UCSD-AML1 (cell line): ENCODE data around the gene PIP5KL1.

Experiments
- DNase-seq: peaks from one replicate; lab custom pipeline; 2025; ENCODE audit not compliant: unreplicated experiment; lab: John Stamatoyannopoulos, UW

PIP5KL1 gene

GRCh38 chr9:127950513-127951289, 20.1 kb upstream of the PIP5KL1 start:
- no peak for DNase-seq

- DNase-seq: no peak
Observed at GRCh38 chr9:127949827-127950512, 19.4 kb upstream of the PIP5KL1 start.

DNA sequence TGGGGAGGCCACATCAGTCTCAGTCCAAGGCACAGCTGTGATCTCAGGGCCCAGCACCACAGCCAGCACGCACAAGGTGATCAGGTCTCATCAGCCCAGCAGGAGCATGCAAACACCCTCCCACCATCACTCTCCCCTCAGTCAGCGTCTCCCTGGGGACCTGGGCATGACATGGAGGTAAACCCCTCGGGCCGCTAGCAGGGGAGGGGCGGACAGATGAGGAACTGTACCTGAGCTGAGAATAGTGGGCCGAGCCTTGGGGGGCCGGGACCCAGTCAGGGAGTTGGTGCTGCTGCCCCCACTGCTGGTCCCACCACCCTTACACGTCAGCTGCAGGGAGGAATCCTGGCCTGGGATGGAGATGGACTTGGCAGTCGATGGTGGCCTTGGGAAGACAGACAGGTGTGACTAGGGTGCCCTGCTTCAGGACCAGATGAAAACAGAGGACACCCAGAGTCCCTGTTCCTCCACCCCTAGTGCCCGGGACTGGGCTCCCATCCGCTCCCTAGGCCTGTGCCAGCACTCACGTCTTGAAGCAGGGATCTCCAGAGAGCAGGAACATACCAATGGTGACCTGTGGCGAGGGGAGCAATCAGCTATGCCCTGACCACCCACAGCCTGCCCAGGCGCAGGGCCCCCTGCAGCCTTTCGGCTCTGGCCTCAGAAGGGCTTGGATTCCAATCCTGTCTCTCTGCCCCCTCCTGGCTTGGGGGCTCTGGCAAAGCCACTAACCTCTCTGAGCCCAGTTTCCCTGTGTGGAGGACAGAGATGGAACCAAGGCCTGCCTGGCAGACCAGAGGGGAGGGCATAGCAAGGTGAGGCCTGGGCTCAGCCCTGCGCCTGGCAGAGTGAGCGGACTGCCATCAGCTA, 17.5 kb upstream of the PIP5KL1 start:
- DNase-seq: no peak

DNA sequence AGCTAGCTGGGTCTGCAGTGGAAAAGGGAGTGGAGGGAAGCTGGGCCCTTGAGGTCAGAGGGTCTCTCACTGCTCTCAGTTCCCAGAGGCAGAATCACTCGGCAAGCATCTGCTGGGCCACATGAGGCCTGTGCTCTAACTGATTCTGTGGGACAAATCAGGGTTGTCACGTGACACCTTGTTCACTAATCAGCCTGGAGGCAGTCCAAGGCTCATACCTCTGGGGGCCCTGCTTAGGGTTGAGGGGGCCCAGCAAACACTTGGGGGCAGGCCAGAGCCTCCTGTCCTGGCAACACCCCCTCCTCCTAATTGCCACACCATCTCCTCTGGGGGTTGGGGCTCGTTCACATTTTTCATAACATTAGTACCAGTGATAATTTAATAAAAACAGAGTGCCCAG, 16.2 kb upstream of the PIP5KL1 start:
- no peak for DNase-seq

DNA sequence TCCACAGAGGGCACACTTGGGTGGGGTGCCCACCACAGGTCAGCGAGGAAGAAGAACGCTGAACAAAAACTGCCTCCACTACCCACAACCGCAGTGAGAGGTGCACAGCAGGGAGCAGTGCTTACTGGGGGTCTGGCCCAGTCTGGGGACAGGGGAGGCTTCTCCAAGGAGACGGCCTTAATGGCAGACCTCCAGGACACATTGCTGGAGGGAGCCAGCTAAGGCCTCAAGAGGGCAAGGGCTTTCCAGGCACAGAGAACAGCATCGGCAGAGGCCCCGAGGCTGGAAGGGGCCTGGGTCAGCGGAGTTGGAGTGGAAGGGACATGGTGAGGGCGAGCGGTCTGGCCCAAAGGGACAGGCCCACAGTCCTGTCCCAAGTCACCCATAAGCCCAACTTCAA, 15.4 kb upstream of the PIP5KL1 start:
- no peak for DNase-seq

GRCh38 chr9:127945338-127945737, 14.8 kb upstream of the PIP5KL1 start:
- no peak for DNase-seq

DNA sequence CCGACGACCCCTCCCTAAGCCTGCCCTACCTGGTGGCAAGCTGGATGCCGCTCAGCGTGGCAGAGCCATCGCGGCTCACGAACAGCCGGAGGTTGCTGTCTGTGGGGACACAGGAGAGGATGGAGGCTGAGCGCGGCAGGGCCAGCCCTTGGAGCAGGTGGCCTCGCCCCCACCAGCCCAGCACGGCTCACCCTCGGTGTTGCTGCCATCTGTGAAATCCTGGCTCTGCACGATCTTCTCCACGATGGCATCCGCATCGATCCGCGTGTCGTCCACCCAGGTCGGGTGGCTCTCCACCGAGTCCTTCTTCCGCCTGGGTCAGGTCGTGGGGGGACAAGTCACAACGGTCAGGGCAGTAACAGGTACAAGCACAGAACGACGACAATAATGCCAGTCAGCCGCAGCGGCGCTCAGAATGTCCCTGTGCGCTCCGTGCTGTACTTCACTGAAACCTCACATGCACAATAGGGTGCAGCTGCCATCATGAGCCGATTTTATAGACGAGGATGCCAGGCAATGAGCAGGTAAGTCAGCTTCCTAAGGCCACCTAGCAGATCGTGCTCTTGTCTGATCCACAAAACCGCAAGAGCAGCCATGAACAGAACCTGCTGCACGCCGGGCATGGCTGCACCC, 14.1 kb upstream of the PIP5KL1 start:
- no peak for DNase-seq

- DNase-seq: peak; percentile 73
Observed at GRCh38 chr9:127943731-127944144, 13.2 kb upstream of the PIP5KL1 start.

GRCh38 chr9:127943011-127943662, 12.6 kb upstream of the PIP5KL1 start:
- no peak for DNase-seq

DNA sequence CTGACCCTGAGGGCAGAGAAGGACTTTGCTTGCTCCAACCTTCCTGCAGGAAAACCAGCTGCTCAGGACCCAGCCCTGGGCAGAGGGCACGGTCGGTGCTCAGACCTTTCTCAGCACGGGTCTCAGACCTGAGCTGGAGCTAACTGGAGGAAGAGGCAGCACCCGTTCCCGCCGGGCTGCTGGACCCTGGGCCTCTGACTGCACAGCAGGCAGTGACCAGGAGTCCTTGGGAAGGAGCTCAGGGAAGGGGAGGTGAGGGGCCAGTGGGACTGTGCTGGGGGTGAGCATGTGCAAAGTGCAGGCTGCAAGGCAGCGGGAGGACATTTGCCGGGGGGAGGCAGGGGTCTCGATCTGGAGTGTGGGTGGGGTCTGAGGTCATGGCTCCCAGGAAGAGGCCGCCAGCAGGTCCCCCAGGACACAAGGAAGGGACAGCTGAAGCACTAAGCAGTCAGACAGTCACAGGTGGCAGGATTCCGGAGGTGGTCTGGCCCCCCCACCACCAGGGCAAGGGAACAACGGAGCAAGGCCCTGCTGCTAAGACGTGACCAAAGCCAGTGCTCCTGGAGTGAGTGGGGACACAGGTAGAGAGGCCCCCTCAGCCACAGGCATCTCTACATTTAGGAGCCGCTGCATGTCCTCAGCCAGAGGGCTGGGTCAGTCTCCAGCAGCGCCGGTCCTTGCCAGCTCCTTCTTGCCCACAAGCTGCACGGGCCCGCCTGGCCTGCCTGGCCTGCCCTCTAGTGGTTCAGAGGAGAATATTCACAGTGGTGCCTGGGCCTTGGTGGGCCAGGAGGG, 11.8 kb upstream of the PIP5KL1 start:
- peak; percentile 53 for DNase-seq

DNA sequence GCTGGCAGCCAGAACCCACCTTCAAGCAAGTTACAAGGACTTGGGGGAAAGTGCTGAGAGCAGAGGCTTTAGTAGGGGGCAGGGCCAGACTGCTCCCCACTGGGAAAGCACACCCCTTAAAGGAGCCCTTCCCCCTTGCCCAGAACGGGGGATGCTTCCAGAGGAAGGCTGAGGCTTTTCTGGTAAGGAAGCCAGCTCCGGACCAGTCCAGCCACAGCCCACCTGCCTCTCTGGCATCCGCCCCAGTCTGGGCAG, 11.3 kb upstream of the PIP5KL1 start:
- DNase-seq: no peak

DNA sequence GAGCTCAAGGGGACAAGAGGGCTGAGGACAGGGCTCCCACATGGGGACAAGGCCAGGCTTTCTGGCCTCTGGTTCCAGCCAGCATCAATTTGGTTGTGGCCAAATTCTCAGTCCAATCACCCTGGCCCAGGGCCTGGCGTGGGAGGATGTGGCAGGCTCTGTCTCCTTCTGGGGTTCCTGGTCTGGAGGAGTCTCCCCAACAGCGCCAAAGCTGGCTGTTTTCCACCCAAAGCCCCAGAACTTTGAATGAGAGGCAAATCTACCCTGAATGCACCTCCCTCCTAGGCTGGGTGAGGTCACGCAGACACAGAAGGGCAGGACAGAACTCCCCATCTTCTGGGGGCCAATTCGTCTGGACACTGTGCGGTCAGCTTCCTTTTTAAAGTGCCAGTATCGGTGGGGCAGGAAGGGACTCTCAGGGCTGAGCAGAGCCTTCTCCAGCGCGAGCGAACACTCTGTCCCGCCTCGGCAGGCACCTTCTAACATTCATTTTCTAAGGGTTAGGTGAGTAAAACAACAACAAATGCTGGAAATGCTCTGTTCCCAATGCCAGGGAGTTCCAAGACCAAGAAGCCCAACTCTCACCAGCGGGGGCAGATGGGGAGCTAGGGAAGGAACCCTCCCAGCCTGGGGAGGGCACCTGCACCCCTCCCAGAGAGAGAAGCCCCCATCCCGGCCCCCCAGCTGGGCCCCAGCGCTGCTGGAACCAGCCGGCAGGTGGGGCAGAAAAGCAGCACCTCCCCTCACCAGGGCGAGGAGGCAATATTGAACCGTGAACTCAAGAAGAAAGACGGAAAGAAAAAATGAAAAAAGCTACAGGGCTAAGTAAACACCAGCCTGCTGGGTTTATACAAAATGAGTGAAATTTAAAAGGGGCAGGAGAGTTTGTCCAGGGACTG, 10.7 kb upstream of the PIP5KL1 start:
- no peak for DNase-seq

DNA sequence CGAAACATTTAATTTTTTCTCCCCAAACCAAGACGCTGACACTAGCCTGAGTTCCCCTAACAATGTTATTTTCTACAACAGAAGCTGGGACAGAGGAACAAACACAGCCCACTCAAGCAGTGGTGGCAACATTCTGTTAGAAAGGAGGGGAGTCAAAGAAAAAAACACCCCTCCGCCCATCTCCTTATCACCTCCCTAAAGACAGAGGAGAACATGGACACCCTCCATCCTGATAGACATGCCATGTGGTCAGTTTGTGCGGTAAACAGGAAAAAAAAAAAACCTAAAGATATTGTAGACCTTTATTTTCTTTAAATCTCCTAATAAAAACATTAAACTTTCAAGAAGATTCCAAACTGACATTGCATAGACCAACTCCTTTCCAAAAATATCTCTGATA, 10.0 kb upstream of the PIP5KL1 start:
- no peak for DNase-seq

- DNase-seq: no peak
Observed at GRCh38 chr9:127938298-127938690, 7.7 kb upstream of the PIP5KL1 start.

DNA sequence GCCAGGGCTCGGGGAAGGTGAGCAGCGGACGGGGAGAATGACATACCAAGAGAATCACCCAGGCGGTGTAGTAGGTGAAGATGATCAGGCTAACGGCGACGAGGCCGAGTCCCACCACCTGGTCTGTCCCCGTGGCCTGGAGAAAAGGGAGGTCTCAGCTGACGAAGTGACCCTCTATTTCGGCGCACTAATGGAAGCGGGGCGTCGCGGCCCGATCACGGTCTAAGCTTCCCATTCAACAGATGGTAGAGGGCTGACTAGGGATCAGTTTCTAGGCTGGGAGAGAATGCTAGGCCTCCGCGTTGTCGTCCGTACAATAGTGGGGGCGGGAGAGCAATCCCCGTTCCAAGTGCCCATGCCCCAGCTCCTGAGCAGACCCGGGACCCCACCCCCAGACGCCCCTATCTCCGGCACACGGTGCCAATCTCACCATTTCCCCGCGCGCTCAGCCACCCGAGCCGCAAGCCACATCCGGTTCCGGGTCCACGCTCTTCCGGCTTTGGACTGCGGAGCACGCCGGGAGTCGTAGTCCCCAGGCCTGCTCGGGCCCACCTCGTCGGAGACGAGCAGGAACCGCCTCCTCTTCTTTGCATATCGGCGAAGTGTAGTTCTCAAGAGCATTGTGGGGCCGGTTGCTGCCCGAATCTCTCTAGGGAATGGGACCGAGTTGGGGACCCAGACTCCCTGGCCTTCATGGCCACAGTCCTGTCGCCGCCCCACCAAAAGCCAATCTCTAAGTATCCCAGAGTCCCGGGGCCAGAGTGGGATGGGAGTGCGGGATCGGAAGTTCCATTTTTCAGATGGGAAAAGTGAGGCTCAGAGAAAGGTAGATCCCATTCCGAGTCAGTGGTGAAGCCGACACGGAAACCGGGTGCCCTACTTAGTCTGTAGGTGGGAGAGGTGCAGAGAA, 7.1 kb upstream of the PIP5KL1 start, which contains the start of gene DPM2:
Gene DPM2, minus strand, starts transcription at position 467 of the 910 bp plus-strand sequence. Its CDS starts 34 bp downstream, at position 433.
- peak; percentile 88 for DNase-seq

DNA sequence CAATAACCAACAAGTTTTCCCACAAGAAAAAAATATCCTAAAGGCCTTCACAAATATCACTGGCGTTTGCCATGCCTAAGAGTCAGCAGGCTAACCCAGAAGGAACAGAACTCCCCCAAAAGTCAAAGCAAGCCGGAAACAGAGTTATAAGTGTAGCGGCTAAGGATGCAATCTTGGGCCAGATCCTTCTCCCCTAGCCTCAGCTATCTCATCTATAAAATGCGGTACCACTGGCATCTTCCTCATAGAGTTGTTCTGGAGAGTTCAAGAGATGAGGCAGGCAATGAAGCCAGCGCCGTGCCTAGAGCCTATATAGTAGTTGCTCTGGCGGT, 6.4 kb upstream of the PIP5KL1 start:
- no peak for DNase-seq

- DNase-seq: no peak
Observed at GRCh38 chr9:127936347-127936852, 5.8 kb upstream of the PIP5KL1 start.

DNA sequence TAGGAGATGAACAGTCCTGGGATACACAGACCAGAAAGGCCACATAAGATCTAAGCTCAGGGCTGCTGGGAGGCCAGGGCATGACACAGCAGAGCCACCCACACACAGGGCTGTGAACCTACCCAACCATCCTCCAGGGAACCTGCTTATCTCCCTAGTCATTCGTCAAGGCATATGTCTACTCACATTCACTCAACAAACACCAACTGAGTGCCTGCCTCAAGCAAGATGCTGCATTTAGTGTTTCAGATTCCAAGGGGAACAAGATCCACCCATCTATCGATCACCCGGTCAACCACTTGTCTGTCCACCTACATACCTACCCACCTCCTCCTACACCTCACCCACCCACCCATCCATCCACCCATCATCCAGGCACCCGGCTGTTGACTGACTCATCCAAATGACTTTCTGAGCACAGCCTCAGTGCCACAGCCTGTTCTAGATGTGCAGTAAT, 5.2 kb upstream of the PIP5KL1 start:
- peak; percentile 31 for DNase-seq
